Activated CD4-positive, alpha-beta T cell treated with anti-CD3 and anti-CD28 coated beads, Interleukin-10, Interleukin-2, amounts not matched to agents 100 ng/mL and 50 ng/mL, durations not matched to agents 16 hours and 8 hours (primary cell): ENCODE results near the gene PIP5K1A.
A peak's percentile ranks its signal among the peaks of the same experiment; 100 is the strongest.
"Not testable (repeated sequence)": the region's sequence is repeated elsewhere in the genome, so short reads cannot be mapped to it uniquely, and the experiment has no call there.

Experiments
- DNase-seq: peaks from one replicate; pipeline ENCODE4 v3.0.0-alpha.2; 2020

PIP5K1A gene

GRCh38 chr1:151255381-151255780, 57.0 kb downstream of the PIP5K1A start:
- peak; percentile 25 for DNase-seq

GRCh38 chr1:151259351-151259750, 61.0 kb downstream of the PIP5K1A start:
- DNase-seq: no peak

GRCh38 chr1:151265446-151266236, 67.3 kb downstream of the PIP5K1A start:
- DNase-seq: no peak

GRCh38 chr1:151266315-151266714, 68.0 kb downstream of the PIP5K1A start:
- no peak for DNase-seq

- DNase-seq: no peak
Measured at GRCh38 chr1:151266821-151267220, 68.5 kb downstream of the PIP5K1A start.

GRCh38 chr1:151267760-151268159, 69.4 kb downstream of the PIP5K1A start:
- DNase-seq: no peak

- no peak for DNase-seq
Measured at GRCh38 chr1:151273924-151274466, 75.6 kb downstream of the PIP5K1A start.

- DNase-seq: not testable (repeated sequence)
Measured at GRCh38 chr1:151275341-151275740, 77.0 kb downstream of the PIP5K1A start.

- peak; percentile 58 for DNase-seq
Measured at GRCh38 chr1:151277249-151277648, 78.9 kb downstream of the PIP5K1A start.

- peak; percentile 98 for DNase-seq
Measured at GRCh38 chr1:151281225-151281968, 83.0 kb downstream of the PIP5K1A start.

GRCh38 chr1:151281969-151282882, 83.9 kb downstream of the PIP5K1A start, which contains the start of gene ZNF687:
TSS of gene ZNF687 (plus strand) at chr1:151282299. CDS start at chr1:151286292, 3,993 bp downstream.
- DNase-seq: peak; percentile 100

GRCh38 chr1:151282883-151283725, 84.8 kb downstream of the PIP5K1A start:
- peak; percentile 24 for DNase-seq

- DNase-seq: no peak
Measured at GRCh38 chr1:151284013-151284577, 85.7 kb downstream of the PIP5K1A start.

- no peak for DNase-seq
Measured at GRCh38 chr1:151286619-151287340, 88.4 kb downstream of the PIP5K1A start.

GRCh38 chr1:151287341-151287699, 89.0 kb downstream of the PIP5K1A start:
- DNase-seq: no peak

GRCh38 chr1:151287767-151288500, 89.6 kb downstream of the PIP5K1A start:
- no peak for DNase-seq

- no peak for DNase-seq
Measured at GRCh38 chr1:151288502-151288901, 90.2 kb downstream of the PIP5K1A start.

GRCh38 chr1:151289080-151289935, 91.0 kb downstream of the PIP5K1A start:
- DNase-seq: no peak
